SHP77 (cell line): ENCODE measurements around the gene PABPN1L.

ENCODE experiments used
- DNase-seq, 2 experiments: peaks; one replicate each; lab custom pipeline; 2025; lab: John Stamatoyannopoulos, UW

The PABPN1L gene

DNA sequence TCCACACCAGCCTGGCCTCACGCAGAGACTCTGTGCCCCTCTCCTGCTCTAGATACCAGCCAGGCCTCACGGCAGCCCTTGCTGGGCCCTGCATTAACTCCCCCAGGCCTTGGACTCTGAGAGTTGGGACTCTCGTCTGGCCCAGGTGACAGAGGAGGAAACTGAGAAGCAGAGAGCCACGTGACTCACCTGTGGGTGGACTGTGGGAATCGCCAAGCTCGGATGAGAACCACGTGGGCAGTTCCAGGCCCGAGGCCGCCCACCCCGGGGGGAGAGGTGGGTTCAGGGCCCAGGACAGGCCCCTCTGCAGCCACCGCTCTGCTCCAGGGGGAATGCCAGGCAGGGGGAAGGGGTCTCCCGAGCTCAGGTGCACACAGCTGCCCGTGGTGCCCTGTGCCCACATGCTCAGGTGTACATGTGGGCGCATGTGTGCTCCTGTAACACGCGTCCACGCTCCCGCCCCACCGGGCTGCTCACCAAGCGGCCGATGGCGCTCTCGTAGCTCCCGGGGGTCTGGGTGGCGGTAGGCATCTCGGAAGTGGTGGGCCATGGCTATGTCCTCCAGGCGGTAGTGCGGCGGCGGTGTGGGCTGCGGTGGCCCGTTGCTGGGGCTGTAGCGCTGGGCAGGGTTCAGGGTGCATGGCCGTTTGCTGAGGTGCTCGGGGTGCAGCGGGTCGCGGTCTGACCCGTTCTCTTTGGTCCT, 18.3 kb upstream of the PABPN1L start:
- no peak for DNase-seq

DNA sequence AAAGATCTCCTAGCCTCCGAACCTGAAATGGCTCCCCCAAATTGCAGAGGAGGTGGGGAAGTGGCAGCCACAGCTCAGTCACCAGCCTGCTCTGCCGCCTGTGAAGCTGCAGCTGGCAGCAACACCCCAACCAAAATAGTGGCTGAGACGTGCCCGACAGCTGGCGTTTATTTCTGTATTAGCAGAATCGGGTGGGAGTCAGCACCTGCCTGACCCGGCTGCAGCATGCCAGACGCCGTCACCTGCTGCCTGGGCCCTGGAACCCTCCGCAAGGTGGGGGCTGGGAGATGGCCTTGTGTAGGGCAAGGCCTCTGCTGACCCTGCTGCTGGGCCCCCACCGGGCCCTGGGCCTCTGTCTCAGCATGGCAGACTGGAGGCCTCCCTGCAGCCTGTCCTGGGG, 17.5 kb upstream of the PABPN1L start:
- DNase-seq, result peak; percentile 52 to 78

DNA sequence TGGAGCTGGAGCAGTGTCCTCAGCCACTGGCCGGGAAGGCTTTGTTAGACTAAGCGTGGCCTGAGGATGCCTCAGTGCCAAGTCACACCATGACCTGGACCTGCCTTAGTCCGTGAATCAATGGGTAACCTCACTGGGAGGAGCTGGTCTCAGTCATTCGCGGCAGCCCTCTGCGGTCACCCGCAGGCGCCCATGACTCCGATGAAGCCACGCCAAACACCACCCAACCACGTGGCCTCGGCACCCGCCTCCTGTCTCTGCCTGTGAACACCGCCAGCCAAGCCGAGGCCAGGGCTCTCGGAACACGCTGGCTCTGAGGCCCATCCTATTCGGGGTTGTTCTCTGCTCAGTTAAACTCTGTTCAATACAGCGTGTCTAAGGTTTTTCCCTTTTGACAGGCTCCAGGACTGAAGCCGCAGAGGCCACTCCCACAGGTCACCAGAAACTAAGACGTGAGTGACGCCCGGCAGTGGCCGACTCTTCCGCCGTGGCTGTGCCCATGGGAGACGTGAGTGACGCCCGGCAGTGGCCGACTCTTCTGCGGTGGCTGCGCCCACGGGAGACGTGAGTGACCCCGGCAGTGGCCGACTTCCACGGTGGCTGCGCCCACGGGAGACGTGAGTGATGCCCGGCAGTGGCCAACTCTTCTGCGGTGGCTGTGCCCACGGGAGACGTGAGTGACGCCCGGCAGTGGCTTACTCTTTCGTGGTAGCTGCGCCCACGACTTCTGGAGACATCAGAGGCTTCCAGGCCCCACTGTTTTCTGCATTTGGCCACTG, 16.8 kb upstream of the PABPN1L start:
- DNase-seq, result no peak

DNA sequence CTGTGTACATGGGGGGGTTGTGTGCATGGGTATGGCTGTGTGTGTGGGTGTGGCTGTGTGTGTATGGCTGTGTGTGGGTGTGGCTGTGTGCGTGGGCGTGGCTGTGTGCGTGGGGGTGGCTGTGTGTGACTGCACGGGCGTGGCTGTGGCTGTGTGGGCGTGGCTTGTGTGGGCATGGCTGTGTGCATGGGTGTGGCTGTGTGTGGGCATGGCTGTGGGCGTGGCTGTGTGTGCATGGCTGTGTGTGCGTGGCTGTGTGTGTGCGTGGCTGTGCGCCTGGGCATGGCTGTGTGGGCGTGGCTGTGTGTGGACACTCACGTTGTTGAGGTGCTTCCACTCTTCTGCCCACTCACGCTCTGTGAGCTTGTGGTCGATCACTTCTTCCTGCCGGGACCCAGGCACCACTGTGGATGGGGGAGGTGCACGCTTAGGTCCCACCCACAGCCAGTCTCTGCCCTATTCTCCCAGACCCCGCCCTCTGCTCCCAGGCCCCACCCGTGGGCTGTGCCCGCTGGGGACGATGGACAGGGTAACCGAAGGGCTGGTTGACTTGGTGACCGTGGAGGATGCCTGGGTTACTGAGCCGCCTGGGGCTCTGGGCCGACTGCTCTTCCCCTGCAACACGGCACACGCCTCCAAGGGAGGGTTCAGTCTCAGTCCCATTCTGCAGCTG, 16.0 kb upstream of the PABPN1L start:
- DNase-seq, result no peak

DNA sequence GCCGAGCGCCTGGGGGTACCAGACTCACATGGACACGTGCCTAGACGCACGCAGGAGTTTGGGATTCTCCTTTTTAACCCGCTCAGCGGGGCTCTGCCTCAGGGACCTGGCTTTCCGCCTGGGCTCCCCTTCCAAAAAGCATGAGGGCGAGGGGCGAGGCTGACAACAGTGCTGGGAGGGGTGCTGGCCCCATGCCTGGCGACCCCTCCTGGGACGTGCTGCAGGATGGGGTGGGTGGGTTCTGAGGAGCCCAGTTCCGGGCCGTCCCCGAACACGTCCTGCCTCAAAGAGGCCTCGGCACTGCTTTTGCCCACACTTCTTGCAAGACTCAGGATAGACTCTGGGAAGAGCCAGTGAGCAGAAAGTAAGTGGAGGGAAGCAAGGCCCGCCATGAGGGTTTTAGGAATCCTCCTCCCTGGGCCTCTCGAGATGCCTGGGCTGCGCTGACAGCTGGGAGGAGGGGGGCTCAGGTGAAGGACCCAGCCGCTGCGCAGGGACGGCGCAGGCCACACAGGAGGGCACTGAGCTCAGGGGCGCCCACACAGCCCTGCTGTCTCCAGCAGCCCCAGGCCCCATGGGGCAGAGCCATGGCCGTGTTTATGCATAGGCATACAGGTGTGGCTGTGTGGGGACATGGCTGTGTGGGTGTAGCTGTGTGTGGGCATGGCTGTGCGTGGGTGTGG, 15.4 kb upstream of the PABPN1L start:
- no peak for DNase-seq

GRCh38 chr16:88881007-88881615, 14.7 kb upstream of the PABPN1L start:
- no peak for DNase-seq

DNA sequence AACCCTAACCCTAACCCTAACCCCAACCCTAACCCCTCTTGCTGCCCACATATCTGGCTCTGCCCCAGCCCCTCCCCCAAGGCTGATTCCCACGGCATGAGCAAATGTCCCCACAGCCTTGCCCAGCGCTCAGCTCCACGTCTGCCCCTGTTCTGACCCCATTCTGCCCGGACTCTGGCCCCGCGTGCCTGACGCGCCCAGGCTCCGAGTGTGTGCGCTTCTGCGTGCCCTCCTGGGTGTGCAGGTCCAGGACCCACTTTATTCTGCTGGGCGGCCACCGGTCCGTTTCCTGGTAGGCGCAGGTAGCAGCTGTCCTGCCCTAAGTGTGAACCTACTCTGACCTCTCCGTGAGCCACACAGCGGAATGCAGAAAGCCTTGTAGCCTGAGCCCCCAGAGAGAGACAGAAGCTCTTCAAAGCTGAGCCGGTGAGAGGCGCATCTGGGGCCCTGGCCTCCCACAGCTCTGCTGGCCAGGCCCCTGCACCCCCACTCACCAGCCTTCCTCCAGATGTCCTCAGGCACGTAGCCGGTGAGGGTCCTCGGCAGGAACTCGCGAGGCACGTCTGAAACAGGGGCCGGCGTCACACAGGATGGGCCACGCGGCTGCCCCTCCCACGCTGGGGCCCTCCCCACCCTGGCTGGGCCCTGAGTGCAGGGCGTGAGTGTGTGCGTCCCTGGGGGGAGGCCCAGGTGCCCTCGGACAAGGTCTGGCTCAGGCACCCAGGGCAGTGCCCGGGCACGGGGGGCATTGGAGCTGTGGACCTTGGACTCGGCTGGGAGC, 14.0 kb upstream of the PABPN1L start:
- no peak for DNase-seq

GRCh38 chr16:88879788-88880055, 13.3 kb upstream of the PABPN1L start:
- no peak for DNase-seq

DNA sequence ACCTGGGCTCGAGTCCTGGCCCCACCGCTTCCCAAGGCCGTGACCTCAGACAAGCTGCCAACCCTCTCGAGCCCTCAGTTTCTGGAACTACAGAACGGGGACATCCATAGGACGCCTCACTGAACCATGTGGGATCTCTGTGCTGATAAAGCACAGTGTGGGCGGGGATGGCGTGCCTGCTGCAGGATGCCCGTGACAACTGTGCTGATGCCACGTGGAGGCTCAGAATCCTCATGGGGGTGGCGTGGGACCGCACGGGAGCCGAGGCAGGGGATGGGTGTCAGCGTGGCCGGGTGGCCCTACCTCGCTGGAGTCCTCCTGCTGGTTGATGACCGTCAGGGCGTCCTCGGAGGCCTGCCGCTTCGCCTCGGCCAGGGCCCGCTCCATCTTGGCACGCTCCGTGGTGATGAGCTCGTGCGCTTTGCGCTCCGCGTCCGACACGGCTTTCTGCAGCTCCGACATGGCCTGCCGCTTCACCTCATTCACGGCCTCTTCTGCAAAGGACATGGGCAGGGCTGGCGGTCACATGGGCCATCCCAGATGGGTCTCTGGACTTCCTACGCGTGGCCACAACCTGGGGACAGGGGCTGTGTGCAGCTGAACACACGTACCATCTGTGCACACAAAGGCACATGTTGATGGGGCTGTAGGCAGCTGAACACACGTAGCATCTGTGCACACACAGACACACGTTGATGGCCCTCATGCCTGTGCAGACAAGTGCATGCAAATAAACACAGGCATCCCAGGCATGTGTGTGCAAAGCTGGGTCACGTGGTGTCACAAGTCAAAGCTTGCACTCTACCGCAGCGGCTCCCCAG, 12.7 kb upstream of the PABPN1L start:
- DNase-seq, result no peak

GRCh38 chr16:88878356-88878755, 11.9 kb upstream of the PABPN1L start:
- DNase-seq, result no peak

DNA sequence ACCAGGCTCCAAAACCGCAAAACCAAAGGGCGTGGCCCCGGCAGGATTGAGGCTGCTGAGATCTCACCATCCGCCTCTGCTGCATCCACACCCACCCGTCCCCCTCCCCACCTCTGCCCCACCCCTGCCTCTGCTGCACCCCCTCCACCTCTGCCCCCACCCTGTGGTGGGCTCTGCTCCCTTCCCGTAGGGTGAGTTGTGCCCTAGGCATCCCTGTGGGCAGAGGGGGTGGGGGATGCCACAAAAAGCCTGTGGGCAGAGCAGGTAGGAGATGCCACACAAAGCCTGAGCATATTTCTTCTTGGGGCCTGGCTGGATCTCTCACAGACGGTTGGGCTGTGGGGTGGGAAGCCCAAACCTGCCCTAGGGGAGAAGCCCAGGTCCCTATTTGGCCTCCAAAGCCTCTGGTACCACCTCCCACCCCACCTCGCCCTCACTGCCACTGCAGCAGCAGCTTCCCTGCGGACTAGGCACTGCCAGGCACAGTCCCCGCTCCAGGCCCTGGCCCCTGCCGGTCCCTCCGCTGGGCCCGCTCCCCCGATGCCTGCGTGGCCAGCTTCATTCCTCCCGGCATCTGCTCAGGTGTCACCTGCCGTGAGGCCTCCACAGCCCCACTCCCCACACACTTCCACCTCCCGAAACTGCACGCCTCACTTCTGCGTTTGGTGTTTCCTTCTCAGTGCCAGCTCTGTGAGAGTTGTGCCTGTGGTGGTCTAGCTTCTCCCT, 11.3 kb upstream of the PABPN1L start:
- DNase-seq, result no peak

DNA sequence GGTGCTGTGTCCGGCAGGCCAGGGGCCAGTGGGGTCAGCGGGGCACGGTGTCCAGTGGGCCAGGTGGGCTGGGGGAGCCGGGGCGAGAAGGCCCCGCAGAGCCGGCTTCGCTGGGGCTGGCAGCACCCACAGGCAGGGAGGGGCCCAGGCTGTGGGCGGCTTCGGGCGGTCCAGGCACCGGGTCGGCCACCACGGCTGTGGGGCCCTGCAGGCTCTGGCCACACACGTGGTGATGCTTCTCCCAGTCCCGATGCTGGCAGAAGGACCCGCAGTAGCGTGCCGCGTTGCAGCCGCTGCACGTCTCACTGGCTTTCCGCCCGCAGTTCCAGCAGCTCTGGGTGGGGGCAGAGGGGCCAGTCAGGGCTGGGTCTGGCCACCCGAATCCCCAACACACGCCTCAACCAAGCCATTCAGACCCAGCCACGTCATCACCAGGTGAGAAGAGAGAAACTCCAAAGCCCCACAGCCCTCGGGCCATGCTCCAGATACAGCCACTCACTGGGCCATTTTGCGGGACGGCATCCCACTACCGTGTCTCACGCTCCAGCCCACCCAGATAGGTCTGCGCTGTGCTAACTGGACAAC, 10.6 kb upstream of the PABPN1L start:
- DNase-seq, result no peak

GRCh38 chr16:88875703-88876234, 9.3 kb upstream of the PABPN1L start:
- no peak for DNase-seq

DNA sequence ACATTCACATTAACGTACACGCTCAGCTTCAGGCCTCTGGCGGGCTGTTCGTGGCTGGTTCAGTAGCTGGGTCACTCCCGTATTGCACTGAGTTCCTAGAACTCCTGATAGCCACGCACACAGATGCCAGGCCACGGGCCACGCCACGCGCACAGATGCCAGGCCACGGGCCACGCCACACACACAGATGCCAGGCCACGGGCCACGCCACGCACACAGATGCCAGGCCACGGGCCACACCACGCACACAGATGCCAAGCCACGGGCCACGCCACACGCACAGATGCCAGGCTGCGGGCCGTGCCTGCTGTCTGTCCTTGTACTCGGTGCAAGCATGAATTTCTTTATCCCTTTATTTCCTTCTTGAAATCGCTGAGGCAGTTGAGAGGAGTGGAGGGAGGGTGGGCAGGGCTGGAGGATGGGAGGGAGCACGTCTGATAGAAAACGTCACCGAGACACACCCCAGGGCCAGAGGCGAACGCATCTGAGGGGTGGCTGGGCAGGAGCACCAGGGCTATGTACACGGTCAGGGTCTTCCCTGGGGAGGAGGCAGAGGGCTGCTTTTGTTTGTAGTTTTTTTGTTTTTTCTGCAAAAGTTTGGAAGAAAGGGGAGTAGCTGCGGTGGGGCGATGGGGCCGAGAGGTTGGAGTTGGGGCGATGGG, 8.6 kb upstream of the PABPN1L start:
- no peak for DNase-seq

- DNase-seq, result no peak
Measured at GRCh38 chr16:88872650-88873331, 6.3 kb upstream of the PABPN1L start.

GRCh38 chr16:88871730-88872416, 5.4 kb upstream of the PABPN1L start:
- peak in 1 of 2 experiments; percentile 59 for DNase-seq

- no peak for DNase-seq
Measured at GRCh38 chr16:88871349-88871702, 4.9 kb upstream of the PABPN1L start.
